Measurements from ENCODE around the gene SERINC4.
"Not testable (repeated sequence)": the region's sequence is repeated elsewhere in the genome, so short reads cannot be mapped to it uniquely, and the experiment has no call there.

SERINC4 gene

DNA sequence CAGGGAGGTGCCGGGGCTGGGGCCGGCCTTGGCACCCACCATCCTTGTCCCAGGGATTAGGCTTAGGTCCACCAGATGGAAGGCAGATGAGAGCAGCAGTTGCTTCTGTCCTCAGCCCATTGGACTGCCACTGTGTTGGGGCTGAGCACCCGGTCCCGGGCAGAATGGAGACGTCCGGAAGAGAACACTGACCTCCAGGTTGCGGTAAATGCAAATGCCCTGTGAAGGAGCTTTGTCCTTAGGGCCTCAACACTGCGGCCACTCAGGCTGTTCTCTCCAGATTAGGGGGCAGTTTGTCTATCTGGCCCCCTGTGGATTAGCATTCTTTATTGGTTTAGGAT lies at the start of gene SERINC4:
SERINC4 (minus strand) TSS at position 276 of the 341 bp plus-strand sequence; CDS start at position 42, 234 bp downstream.
- no peak for DNase-seq

DNA sequence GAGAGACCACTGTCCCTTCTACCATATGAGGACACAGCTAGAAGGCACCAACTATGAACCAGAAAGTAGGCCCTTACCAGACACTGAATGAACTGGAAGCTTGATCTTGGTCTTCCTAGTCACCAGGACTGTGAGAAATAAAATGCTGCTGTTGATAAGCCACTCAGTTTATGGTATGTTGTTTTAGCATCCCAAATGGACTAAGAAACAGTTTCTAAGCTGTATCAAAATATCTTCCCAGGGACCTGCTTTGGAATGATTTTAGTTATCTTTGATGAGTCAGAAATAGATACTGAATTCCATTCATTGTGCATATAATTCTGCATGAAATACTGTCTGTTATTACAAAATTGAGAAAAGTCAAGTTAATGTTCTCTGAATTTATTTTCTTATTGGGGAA lies 45.4 kb upstream of the SERINC4 start:
- DNase-seq, result peak; percentile 1

DNA sequence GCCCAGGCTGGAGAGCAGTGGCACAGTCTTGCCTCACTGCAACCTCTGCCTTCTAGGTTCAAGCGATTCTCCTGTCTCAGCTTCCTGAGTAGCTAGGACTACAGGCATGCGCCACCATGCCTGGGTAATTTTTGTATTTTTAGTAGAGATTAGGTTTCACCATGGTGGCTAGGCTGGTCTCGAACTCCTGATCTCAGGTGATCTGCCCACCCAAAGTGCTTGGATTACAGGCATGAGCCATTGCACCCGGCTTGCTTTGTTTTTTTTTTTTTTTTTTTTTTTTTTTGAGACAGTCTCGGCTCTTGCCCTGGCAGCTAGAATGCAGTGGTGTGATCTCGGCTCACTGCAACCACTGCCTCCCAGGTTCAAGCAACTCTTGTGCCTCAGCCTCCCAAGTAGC lies 32.5 kb upstream of the SERINC4 start:
- DNase-seq, result not testable (repeated sequence)

DNA sequence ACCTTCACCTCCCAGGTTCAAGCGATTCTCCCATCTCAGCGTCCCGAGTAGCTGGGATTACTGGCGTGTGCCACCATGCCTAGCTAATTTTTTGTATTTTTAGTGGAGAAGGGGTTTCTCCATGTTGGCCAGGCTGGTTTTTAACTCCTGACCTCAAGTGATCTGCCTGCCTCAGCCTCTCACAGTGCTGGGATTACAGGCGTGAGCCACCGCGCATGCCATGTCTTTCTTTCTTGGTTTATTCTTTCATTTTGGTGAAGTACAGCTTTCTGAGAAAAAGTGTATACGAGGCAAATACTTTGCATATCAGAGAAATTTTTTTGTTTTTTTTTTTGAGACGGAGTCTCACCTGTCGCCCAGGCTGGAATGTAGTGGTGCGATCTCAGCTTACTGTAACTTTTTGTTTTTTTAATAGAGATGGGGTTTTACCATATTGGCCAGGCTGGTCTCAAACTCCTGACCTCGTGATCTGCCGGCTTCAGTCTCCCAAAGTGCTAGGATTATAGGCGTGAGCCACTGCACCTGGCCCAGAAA lies 31.6 kb upstream of the SERINC4 start:
- not testable (repeated sequence) for DNase-seq

DNA sequence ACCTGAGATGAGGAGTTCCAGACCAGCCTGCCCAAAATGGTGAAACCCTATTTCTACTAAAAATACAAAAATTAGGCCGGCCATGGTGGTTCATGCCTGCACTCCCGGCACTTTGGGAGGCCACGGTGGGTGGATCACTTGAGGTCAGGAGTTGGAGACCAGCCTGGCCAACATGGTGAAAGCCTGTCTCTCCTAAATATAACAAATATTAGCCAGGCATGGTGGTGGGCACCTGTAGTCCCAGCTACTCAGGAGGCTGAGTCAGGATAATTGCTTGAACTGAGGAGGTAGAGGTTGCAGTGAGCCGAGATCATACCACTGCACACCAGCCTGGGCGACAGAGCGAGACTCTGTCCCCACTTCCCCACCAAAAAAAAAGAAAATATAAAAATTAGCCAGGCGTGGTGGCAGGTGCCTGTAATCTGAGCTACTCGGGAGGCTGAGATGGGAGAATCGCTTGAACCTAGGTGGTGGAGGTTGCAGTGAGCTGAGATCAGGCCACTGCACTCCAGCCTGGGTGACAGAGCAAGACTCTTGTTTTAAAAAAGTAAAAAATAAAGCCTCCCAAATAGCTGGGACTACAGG lies 30.8 kb upstream of the SERINC4 start:
- DNase-seq, result not testable (repeated sequence)

DNA sequence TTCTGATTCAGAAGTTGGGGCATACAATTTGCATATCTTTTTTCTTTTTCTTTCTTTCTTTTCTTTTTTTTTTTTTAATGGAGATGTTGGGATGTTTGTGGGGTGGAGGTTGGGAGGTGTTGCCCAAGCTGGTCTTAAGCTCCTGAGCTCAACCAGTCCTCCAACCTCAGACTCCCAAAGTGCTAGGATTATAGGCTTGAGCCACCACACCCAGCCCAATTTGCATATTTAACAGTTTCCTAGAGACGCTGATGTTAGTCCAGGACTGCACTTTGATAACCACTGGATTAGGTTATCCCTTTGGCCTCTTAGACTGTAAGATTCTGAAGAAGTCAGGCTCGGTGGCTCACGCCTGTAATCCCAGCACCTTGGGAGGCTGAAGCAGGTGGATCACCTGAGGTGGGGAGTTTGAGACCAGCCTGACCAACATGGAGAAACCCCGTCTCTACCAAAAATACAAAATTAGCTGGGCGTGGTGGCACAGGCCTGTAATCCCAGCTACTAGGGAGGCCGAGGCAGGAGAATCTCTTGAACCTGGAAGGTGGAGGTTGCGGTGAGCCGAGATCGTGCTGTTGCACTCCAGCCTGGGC lies 30.0 kb upstream of the SERINC4 start:
- DNase-seq, result not testable (repeated sequence)

DNA sequence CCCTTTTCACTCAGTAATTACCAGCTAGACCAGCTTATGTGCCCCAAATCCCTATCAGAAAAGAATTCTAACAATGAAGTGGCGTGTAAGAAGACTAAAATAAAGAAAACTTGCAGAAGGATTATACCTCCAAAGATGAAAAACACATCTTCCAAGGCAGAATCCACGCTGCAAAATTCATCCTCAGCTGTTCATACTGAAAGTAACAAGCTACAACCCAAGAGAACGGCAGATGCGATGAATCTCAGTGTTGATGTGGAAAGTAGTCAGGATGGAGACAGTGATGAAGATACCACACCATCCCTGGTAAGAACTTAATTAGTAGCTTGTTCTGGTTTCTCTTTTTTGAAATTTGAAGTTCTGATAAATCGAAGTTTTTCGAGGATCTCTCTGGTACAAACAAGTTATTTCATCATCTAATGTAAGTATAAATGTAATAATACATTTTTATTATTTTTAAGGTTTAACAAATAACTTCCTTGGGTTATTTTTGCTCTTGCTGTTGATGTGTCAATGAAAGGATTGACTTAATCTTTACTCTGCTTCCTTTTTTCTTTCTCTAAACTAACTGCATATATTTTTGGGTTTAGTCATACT lies 28.1 kb upstream of the SERINC4 start:
- DNase-seq, result peak; percentile 17

DNA sequence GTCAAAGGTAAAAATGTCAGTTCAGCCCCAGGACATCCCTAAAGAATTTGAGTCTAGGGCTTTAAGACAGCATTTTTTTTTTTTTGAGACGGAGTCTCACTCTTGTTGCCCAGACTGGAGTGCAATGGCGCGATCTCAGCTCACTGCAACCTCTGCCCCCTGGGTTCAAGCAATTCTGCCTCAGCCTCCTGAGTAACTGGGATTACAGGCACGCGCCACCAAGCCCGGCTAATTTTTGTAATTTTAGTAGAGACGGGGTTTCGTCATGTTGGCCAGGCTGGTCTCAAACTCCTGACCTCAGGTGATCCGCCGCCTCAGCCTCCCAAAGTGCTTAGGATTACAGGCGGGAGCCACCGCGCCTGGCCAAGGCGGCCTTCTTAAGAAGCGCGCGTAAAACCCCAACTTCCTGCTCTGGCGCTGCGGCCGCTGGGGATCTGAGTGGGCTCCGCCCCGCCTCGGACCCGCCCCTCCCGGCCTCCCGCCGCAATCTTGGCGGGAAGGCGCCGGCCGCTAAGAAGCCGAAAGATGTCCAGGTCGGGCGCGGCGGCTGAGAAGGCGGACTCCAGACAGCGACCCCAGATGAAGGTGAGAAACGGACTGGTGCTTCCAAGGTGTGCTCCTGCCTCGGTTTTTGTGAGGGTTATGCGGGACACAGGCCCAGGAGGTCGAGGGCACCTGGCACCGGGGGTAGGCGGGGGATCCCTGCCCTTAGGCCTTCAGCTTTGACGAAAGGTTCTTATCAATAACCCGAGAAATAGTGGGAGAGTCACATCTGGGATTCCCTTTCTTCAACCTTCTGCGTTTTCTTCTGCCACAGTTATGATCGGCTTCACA lies 26.7 kb upstream of the SERINC4 start, which contains the start of gene WDR76:
WDR76 (plus strand) TSS at position 495 of the 834 bp plus-strand sequence; CDS start at position 526, 31 bp downstream.
- peak; percentile 88 for DNase-seq

DNA sequence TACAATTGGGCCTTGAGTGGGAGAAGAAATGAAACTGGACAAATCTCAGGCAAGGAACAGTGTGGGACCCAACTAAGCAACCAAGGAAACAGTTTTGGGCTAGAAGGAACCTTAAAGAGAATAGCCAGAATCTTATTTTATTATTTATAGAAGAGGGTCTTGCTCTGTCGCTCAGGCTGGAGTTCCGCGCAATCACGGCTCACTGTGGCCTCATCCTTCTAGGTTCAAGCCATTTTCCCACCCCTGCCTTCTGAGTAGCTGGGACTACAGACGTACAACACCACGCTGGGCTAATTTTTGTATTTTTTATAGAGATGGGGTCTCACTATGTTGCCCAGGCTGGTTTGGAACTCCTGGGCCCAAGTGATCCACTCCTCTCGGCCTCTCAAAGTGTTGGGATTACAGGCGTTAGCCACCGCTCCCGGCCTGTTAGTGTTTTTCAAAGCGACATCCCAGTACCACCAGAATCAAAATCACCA lies 26.0 kb upstream of the SERINC4 start:
- DNase-seq, result no peak

DNA sequence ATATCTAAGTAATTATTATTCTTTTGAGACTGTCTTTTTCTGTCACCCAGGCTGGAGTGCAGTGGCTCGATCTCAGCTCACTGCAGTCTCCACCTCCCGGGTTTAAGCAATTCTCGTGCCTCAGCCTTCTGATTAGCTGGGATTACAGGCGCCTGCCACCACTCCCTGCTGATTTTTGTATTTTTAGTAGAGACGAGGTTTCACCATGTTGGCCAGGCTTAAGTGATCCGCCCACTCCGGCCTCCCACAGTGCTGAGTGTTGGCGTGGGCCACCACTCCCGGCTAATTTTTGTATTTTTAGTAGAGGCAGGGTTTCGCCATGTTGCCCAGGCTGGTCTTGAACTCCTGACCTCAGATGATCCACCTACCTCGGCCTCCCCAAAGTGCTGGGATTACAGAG lies 25.3 kb upstream of the SERINC4 start:
- DNase-seq, result not testable (repeated sequence)

DNA sequence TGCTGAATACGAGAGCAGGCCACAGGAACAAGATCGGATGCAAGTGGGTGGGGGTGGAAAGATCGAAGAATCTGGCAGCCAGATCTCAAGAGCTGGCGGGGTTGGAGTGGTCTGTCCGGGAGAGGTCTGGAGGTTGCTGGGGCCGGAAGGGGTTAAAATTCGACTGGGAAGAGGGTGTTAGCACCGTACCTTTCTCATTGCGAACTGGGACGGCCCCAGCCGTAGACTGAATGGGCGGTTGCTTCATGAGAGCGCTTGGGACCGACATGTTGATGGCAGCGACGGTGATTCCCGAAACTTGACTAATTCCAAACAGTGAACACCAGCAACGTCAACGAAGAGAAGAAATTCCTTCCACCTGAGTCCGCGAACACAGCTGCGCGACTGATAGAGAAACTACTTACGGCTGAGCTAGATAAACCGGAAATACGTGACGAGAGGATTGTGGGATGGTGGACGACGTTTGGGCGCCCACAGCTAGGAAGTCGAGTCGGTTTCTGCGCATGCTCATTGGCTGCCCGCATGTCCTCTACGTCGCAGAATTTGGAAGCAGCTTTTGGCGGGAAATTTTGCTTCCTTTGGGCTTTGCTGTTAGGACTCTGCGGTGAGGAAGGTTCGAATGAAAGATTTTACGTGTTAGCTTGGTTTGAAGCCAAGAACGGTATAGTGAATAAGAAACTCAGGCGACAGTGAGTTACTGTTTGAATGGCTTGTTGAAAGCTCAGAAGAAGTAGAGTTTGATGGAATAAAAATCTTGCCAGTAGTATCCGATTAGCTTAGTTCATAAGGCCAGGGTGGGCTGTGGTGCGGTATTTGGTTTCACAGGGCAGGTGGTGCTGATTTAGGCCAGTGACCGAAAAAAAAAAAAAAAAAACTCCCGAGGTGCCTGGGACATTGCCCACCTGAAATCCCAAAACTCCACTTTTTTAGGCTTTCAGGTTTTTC lies 24.6 kb upstream of the SERINC4 start, which contains the start of gene MFAP1:
MFAP1 (minus strand) TSS at position 389 of the 945 bp plus-strand sequence; CDS start at position 268, 121 bp downstream.
- peak; percentile 98 for DNase-seq

DNA sequence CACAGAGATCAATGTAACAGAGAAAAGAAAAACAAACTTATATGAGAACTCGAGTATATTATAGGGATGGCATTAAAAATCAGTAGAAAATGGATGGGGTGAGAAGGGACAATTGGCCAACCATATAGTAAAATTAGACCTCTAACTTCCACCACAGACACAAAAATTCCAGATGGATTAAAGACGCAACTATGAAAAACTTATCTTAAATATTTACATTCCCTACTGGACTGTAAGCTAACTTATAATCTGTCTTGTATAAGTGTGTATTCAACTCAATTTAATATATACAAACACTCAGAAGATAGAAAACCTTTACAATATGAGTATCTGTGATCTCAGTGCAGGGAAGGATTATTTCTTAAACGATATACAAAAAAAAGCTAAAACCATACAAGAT lies 21.5 kb upstream of the SERINC4 start:
- no peak for DNase-seq

DNA sequence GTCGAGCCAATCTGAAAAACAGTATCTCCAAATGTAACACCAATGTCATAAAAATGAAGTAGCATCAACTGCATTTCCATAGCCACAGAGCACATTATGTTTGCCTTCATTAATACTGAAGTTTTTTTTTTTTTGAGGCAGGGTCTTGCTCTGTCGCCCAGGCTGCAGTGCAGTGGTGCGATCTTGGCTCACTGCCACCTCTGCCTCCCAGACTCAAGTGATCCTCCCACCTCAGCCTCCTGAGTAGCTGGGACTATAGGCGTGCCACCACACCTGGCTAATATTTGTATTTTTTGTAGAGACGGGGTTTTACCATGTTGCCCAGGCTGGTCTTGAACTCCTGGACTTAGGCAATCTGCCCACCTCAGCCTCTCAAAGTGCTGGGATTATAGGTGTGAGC lies 15.0 kb upstream of the SERINC4 start:
- not testable (repeated sequence) for DNase-seq

DNA sequence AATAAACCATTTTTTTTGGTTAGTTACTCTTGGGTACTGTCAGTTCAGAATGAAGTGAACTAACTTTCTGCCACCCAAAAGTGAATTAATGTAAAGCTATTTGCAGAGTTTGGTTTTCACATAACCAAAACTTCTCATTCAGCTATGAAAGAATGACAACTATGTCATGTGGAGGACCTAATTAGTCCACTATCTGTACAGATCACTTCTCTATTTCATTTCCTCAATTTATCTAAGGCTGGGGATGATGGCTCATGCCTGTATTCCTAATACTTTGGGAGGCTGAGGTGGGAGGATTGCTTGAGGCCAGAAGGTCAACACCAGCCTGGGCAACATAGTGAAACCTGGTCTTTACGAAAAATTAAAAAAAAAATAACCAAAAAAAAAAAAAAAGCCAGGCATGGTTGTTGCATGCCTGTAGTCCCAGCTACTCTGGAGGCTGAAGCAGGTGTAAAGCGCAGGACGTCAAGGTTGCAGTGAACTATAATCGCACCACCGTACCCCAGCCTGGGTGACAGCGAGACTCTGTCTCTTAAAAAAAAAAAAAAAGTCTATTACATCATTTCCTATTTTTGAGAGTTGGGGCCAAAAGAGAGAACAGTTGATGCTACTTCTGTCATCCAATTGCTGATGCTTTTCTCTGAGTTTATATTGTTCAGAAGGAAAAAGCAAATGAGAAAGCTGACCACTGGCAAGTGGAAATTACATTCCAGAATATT lies 9.1 kb upstream of the SERINC4 start:
- no peak for DNase-seq

DNA sequence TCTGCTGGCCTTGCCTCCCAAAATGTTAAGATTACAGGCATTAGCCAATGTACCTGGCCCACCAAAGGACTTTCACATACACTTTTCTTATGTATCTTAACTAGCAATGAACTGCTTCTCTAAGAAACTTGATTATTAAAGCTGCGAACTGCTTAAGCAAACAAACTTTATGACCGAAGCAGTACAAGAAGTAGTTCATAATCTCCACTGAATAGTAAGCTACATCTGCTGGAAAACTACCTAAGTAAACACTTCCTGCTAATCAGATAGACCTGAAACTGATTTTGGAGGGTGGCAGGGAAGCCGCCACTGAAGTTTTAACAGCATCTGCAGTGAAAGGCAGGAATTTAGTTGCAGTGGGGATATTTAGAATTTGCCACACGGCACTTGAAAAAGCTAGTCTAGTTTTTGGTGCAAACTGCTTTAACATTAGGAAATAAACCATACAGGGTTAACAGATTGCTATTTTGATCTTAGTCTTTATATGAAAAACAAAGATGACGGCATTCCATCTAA lies 8.5 kb upstream of the SERINC4 start:
- no peak for DNase-seq

DNA sequence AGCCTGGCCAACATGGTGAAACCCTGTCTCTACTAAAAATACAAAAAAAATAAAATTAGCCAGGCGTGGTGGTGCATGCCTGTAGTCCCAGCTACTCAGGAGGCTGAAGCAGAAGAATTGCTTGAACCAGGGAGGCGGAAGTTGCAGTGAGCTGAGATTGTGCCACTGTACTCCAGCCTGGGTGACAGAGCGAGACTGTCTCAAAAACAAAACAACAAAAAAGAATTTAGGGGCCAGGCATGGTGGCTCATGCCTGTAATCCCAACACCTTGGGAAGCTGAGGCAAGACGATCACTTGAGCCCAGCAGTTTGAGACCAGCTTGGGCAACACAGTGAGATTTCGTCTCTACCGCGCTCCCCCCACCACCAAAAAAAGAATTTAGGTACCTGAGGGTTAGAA lies 2.7 kb upstream of the SERINC4 start:
- not testable (repeated sequence) for DNase-seq

DNA sequence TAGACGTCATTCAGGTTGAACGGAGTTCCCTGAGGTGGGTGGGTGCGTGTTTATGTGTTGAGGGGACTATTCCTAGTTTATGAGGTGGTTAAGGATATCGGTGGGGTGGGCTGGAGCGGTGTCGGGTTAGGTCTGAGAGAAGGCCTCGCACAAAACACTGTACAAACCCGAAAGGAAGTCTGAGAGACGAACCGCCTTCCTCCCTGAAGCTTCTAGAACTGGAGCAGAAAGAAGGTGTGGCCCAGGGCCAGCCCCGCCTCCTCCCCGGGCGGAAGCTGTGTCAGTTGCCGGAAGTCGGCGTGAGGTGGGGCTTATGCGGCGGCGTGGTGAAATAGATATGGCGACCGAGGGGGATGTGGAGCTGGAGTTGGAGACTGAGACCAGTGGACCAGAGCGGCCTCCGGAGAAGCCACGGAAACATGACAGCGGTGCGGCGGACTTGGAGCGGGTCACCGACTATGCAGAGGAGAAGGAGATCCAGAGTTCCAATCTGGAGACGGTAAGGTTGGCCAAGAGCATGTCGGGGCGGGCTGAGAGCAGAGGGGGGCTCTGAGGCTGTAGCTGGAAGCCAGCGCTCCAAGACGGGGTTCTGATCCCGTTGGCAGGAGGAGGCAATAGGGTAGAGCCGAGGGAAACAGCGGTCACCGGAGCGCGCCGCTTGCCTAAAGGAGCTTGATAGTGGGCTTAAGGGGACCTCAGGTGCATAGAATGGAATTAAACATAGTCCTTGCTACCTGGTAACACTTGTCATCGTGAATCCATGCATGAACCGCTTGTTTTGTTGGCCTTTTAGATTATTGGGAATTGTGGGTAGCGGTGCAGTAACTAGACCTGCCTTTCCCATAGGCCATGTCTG lies 494 bp upstream of the SERINC4 start, which contains the start of gene HYPK:
HYPK (plus strand) TSS at position 314 of the 856 bp plus-strand sequence; CDS start at position 338, 24 bp downstream.
- peak; percentile 84 for DNase-seq

DNA sequence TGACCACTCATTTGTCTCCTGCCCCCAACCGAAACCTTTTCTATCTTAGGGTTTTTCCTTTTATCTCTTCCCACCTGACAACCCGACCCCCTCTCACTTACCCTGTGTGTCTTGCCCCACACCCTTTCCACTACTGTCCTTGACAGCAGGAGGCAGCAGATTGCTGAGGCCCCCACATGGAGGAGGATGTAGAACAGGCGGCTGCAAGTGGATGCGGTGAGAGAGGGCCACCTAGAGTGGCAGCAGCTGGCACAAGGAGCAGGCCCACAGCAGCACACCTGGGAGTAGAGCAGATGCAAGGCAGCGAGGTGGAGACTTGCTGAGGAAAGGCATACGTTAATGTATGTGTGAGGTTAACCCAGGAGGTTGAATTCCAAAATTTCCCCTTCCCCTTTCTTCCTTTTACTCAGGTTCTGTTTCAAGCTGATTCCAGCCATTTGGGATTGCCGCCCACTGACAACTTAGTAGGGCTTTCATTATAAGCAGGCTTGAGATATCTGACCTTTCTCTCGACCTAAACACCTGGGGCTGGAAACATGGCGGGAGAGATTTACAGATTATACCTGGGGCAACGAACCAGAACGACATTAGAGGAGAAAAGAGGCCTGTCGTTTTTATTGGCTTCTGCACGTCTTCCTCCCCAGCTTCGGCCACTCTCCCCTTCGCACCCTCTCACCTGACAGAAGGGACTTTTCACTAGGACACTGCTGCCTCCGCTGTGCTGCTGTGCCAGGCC lies 643 bp downstream of the SERINC4 start:
- no peak for DNase-seq

DNA sequence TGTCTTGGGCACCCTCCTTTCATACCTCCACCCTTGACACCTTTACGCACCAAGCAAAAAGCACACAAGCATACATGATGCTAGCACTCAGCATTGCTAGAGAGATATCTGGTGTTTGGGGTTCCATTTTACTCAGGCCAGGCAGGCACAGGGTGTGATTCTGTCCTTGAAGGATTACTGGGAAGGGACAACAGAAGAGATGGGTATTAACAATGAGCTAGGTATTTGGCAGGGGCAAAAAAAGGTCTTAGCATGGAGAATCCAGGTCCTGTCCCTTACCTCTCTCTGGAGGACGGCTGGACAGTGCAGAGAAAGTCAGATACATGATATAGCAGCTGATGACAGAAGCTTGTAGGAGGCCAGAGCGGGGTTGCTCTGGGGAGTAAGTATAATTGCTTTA lies 3.5 kb downstream of the SERINC4 start:
- DNase-seq, result no peak

All from fibroblast of skin of right biceps (primary cell).